Activated CD4-positive, alpha-beta T cell treated with anti-CD3 and anti-CD28 coated beads, Interleukin-2, amount 50 U/mL, for 1 hour (primary cell): ENCODE results near the gene ANGPTL2.

ENCODE experiments used
- DNase-seq: peaks from one replicate; pipeline ENCODE4 v3.0.0-alpha.2; 2020

ANGPTL2 gene

DNA sequence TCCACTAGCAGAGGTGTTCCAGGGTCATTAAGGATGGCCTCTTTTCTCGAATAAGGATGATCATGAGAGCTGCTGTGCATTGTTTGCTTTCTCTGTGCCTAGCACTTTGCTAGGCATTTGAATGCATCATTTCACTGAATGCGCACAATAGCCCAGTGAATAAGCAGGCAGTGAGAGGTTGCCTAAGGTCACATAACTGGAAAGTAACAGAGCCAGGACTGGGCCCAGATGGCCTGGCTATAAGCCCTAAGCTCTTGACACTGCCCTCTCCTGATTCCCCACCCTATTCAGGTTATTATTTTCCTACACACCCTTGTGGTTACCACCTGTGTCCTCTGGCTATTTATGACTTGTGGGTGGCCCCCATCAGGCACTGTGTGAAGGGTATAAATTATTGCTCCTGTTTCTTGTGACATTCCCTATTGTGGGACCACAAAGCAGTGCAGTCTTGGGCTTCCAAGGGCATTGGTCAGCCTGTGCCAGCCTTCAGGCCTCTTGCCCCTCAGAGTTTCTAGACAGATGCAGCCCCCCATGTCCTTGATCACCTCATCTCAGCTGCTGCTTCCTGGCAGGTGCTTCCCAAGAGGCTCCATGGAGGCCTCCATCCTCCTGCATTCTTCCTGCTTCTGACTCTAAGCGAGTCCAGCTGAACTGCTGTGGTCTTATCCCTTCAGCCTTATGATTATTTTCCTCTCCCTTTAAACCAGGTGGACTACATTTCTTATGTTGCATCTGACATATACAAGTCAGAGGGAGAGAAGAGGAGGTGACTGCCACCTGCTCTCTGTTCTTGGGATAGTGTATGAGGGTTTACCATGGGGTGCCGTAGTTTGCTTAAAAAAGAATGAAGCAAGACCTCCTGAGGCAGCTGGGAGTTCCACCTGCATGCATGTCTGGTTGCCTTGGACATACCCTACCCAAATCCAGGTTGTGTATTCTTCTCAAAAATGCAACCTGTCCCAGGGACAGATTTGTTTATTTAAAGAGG, 47.6 kb downstream of the ANGPTL2 start:
- DNase-seq, result no peak

DNA sequence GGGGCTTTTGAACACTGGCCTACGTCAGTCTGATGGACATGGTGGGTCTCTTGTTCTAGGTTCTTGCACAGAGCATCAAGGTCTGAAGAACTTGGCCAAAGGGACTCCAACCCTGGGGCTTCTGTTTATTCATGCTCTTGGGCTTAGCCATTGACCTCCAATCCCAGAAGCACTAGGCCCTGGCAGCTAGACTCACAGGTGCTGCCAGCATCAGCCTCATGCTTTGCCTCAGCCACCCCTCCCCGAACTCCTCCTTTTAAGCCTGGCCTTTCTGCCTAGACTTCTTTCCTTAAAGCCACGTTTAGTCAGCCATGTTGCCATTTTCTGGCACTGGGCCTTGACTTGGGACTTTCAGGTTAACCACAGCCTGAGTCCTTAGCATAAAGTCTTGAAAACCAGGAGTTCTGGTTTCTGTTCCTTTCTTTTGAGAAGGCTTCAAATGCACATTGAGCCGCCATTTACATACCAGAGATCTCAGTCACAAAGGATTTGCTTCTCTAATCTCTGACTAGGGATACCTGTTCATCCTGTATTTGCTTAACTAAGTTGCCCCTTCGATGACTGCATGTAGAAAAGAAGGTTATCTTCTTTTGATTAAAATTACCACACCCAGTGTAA, 54.7 kb downstream of the ANGPTL2 start:
- no peak for DNase-seq

DNA sequence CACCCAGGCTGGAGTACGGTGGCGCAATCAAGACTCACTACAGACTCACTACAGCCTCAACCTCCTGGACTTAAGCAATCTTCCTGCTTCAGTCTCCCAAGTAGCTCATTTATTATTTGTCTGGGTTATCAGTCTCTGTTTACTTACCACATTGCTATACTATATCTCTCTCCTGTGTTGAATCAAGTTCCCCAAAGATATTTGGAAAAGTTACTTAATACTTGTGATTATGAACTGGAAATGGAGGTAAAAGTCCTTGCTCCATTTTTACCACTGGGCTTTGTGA, 55.6 kb downstream of the ANGPTL2 start:
- no peak for DNase-seq

DNA sequence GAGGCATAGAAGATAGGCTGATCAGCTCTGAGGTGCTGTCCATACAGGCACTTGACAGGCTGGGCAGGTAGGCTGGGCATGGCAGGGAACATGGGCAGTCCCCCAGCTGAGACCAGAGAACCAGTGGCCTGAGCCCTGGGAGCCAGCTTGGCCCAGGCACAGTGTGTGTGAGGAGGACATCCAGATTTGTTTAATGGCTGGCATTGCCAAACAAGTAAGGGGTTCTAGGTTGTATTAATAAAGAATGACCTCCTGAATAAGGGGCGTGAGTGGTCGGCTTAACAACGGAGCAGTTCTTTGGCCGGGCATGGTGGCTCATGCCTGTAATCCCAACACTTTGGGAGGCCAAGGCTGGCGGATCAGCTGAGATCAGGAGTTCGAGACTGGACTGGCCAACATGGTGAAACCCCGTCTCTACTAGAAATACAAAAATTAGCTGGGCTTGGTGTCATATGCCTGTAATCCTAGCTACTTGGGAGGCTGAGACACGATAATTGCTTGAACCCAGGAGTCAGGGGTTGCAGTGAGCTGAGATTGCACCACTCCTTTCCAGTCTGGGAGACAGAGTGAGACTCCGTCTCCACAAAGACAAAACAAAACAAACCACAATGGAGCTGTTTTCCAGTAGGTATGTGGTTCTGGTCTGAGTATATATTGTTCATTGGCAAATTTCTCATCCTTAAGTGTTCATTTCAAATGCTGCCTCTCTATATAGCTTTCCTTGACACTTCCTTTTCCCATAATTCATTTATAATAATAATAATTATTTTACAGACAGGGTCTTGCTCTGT, 56.2 kb downstream of the ANGPTL2 start:
- no peak for DNase-seq

DNA sequence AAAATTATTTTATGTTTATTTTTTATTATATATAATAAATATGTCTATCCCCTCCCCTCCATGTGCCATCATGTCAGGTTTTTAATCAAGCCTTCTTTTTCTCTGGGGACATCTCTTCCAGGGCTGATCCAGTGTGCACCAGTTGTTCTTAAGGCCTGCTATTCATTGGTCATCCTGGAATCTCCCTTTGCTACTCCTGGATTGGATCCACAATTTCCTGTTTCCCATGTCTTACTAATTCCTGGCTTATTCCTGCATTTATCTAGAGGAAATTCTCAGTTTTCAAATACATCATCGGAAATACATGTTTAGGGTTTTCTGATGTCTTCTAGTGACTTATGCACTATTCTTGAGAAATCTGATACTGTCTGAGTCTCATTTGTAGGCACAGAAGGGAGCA, 56.8 kb downstream of the ANGPTL2 start:
- DNase-seq, result no peak

DNA sequence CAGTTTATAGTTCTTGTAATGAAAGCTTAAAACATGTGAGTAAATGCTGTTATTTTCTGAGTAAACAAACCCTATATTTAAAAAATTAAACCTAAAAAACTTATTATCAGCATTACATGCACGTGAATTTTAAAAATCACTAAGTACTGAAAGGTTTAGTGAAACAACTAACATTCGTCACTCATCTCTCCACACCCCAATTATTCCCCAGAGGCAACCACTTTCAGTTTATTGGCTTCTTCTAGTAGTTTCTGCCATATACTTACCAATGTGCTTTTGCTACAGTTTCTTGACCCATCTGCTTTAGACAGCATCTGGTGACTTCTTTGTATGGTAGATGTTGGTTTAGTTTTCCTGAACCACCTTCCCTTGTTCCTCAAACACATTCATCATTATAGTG, 58.1 kb downstream of the ANGPTL2 start:
- no peak for DNase-seq

DNA sequence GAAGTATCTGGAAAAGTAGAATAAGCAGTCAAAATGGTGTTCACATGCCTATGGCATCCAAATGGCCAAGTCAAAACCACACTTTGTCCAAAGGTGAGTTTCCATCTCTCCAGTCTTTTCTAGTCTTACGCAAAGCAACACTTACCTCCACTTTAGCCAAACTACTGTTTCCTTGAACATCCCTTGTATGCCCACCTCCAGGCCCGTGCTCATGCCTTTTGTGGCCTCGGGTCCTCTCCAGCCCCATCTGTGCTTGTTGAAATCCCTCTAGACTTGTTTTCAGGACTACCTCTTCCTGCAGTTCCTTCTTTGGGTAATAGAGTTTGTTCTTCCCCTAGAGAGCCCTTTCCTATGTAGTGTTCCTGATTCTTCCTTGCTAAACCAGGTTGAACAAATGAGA, 61.0 kb downstream of the ANGPTL2 start:
- DNase-seq, result no peak

DNA sequence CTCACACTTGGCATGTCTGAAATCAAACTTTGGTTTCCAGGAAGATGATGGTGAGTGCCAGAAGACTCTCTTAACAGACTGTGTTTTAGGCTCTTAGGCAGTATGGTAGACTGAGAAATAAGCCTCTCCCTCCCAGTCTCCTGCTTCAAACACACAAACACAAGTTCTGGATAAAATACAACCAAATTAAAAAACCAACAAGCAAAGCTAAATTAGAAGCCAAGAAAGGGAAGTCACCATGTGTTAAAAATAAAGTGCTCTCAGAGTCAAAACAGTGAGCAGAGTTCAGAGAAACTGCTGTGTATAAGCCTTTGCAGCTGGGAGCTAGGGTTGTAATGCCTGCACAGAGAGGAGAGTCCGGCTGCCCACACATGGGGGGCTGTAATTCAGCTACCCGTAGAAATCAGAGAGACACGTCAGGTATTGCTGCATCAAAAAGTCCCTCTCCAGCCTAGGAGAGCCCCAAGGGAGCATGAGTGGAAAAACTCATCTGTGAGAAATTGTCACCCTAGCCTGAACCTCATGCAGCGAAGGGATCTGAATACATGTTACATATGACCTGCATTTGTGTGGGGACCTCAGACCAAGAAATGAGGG, 62.6 kb downstream of the ANGPTL2 start:
- DNase-seq, result no peak

DNA sequence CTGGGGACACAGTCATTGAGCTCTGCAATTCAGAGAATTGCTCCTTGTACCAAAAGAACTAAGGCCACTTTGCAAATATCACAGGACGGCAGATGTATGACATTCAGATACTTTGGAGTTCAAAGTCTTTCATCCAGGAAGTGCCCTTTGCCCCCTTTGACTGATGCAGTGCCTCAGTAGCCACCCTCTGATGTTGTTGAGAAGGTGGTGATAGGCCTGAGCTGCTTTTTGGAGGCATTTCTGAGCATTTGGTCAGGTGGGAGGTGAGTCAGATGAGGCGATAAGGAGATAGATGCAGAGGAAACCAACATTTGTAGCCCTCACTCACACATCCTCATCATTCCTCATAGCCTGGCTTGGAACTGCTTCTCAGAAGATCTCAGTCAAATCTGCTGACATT, 63.4 kb downstream of the ANGPTL2 start:
- DNase-seq, result no peak

DNA sequence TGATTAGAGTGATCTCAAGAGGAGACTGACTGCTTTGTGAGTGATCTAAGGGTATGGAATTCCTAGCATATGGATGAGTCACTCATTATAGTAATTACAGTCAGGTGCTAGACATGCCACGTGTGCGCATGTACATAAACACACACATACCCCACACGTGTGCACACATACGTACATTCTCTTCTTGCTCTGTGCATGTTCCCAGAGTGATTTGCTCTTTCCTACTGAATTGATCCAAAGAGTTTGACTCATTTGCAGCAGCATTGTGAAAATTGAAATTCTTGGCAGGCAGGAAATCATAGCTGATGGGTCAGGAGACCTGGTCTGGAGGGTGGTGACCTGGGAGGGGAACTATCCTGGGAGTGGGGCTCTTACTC, 63.8 kb downstream of the ANGPTL2 start:
- no peak for DNase-seq

DNA sequence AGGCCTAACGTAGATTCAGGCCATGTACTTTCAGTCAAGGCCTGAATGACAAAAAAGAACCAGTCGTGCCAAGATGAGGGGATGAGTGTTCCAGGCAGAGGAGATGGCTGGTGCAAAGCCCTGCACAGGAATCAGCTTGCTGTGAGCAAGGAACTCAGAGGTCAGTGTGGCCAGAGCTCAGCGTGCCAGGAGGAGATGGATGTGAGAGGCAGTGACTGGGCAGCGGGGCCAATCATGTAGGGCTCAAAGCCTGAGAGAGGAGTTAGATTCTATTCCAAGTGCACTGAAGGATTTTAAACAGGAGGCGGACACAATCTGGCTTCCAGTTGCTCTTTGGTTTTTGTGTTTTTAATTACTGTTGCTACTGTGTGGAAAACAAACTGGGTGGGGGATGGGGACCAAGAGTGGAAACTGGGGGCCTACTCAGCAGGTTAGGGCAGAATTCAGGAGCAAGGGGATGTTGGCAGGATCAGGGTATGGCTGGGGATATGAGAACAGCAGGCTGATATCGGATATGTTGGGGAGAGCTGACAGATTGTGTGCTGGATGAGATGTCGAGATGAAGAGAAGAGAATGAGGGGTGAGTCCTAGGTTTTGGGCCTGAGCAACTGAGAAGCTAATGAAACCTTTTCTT, 64.3 kb downstream of the ANGPTL2 start:
- DNase-seq, result no peak

DNA sequence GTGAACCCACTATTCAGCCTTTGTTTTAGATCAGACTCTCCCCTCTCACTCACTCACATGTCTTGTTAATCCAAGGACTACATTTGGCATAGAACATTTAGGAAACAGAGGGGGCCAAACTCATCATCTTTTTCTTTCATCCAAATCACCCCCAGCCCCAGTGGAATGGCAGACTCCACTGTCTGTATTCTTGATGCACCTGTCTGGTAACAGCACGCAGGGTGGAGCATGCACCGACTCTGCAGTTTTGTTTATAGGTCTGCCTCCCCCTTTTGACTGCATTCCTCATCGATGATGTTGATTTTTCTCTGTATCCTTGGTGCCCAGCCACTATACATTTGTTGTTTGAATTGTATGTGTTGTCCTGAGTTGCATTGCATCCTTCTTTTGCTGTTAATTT, 66.0 kb downstream of the ANGPTL2 start:
- no peak for DNase-seq

DNA sequence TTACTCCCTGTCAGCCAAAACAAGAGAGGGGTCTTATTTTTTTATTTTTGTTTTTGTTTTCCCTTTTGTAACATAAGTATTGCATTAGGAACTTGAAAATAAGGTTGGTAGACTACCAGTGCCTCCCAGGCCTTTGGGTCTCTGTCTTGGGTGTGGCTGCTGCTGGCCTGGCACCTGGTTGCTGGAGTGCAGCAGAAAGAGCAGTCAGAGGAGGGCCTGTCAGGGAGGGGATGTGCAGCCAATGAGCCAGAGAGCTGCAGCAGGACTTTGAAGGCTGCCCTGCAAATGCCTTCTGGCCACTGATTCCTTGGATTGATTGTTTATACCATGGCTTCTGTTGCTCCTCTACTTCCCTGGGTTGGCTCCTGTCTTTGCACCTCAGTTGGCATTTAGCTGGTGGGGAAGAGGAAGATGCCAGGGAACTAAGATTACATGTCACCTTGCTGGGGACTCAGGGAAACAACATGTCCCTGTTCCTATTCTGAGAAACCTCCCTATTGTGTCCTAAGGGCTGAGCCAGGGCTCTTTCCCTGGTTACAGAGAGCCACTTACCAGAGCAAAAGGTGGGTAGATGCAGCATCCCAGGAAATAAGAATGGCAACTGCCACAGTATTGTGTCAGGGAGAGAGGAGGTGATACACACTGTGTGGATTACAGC, 66.6 kb downstream of the ANGPTL2 start:
- no peak for DNase-seq

DNA sequence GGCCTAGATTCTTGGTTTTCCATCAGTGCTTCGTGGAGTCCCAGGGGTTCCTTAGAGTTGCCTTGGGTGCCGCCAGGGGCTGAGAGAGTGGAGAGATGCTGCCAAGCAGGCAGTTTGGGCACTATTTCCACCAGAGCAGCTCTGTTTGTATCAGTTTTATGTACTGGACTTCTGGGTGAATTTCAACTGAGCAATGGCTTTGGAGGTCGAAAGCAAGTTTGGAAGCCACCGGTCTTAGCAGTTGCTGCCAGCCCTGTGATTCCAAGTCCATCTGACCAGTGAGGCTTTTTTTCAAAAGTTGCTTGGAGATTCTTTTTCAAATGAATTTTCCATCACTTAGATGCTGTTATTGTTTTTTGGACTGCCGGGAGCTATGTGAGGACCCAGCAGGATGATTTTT, 68.5 kb downstream of the ANGPTL2 start:
- no peak for DNase-seq

DNA sequence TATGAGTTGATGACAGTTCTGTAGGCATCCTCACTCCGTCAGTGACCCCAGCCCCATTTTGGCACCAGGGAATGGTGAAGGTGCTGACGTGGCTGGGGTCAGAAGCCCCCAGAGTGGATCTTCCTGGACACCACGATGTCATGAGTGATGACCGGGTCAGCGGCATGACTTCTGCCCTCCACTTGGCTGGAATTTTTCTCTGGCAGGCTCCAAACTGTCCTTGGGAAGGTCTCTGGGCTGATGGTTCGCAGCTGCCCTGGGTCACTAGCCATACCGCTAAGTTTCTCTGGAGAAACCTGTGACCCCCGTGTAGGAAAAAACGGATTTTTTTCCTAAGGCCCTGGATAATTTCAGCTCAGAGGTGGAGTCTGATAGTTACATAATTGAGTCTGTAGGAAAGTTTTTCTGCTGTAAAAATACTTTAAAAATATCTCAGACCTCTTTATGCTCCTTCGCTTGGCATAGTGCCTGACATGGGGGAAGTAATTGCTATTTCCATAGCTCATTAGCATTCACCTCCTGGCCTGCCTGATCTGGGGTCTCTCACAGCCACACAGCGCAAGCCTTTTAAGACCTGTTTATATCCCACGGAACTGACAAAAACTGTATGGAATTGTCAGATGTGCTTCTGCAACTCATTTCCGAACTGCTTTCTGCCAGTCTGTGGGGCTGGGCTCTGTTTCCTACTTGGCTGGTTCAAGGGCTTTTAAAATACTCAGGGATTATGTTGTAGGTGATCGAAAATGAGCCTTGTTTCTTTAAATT, 69.2 kb downstream of the ANGPTL2 start:
- no peak for DNase-seq

DNA sequence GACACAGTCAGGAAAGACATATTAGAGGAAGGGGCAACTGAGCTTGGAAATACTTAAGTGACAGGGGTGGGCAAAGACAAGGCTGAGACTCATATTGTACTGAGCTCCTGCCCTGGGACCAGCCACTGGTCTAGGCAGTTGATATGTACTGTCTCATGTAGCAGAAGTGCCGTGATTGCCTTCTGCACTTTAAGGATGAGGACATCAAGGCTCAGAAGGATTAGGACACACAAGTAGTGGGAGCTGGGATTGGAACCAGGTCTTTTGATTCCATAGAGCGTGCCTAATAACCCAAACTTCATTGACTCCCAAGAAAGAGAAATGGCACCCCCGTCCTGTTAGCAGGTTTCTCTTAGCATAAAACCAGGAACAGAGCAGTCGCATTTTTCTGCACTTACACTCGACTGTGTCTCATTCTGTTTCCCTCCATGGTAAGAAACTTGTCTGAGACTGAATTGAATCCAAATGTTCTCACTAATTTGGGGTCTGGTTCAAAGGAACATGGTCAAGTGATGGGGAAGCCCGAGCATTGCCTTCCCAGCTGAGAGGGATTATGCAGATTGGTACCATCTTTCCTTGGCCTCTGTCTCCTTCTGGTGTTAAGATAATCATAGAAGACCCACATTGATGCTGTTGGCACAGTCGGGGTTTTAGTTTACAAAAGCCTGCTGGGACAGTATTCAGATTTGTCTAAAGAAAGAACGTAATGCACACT, 70.4 kb downstream of the ANGPTL2 start:
- DNase-seq, result no peak

DNA sequence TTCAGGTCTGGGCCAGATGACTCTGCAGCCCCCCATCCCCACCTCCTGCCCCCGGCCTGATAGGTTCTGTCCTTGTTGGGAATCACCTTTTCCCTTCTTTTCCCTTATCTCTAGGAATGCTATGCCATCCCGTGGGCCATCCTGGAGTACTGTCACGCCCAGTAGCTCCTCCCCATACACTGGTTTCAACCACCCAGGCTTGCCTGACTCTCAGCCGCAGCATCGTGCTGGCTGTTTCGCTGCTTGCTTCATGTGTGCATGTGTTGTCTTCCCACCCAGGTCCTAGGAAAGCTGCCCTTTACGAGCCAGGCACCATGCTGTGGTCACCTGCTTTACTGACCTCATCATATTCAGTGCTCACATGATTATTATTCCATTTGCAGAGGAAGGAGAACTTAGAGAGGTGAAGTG, 71.8 kb downstream of the ANGPTL2 start:
- no peak for DNase-seq

DNA sequence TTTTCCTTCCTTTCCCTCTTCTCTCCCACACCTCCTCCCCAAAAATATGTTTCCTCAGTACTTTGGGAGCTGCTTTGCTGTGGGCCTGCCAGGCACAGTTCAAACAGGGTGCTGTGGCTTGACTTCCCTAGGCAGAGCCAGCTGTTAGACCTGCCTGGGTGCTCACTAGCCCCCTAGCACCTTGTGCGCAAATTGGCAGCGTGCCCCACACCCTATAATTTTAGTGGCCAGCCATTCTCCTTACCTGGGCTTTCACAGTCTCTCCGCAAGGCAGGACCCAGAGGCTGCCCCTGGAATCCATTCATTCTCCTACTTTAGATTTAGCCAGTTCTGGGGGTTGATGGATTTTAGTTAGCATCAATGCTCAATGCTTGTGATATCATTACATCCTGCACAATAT, 72.3 kb downstream of the ANGPTL2 start:
- no peak for DNase-seq

DNA sequence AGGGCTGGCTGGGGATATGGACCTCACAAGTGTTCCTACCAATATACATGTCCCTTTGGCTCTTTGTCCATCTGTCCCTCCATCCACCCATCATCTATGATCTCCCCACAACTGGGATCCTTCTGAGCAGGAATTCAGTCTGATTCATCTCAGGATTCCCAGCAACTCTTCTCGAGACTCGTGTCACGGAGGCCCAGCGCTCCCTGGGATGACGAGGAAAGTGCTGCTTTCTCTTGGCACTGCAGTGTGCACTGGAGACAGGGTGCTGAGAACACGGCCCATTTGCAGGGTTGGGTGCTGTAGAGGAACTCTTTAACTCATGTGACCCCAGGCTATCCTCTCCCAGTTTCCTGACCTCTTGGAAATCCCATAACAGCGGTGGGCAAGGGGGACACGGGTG, 72.9 kb downstream of the ANGPTL2 start:
- DNase-seq, result no peak

DNA sequence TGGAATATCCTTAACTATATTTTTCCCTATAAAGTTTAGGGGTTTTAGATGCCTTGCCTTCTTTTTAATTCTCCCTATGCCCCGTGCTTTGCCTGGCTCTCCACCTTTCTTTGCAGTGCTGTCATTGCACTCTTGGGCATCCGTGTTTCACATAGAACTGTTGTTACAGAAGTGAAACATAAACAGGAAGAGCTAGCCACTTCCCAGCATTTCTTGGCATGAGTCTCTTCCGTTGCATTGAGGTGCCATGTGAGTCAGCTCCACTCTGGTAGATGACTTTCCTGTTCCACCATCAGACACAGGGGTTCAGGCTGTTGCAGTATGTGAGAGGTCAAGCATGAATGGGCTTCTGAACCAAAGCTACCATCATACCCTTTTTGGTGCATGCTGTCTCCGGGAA, 73.4 kb downstream of the ANGPTL2 start:
- DNase-seq, result no peak

DNA sequence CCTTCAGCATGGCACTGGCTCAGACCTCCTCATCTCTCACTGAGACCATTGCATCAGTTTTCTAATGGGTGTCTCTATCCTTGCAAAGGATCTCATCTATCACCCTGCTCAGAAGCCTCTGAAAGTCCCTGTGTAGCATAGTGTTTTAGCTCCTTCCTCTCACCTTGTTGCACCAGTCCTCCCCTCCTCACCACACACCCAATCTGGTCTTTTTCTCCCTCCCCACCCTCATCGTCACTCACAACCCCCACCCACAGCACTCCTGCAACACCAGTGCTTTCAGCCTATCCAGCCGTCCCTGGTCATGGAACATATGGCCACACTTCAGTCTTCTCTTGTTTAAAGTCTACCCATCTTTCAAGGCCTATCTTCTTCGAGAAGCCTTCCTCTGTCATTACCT, 74.5 kb downstream of the ANGPTL2 start:
- DNase-seq, result no peak
